GM23248 (cell line): ENCODE measurements around the gene LMF1. TPM values are rescaled to one million over a fixed set of nuclear protein-coding genes. Genes with fewer than 3 reads are reported as not detected.
"Not testable (repeated sequence)": the region's sequence is repeated elsewhere in the genome, so short reads cannot be mapped to it uniquely, and the experiment has no call there.

Source experiments
- DNase-seq: peaks from one replicate; pipeline ENCODE4 v3.0.0-alpha.2; 2015
- H2AFZ ChIP-seq: fragments of 200-600 bp; sonication (generic); 2 replicates; pipeline ENCODE4 v1.6.1; 2016; ENCODE audit warnings: antibody characterized with exemption
- H3F3A ChIP-seq: fragments of 200-600 bp; sonication (generic); 2 replicates; pipeline ENCODE4 v1.6.1; 2016; ENCODE audit warnings: mild to moderate bottlenecking, antibody characterized with exemption, mixed run types; ENCODE audit not compliant: insufficient read depth
- H3K27ac ChIP-seq: fragments of 200-600 bp; sonication (generic); 2 replicates; pipeline ENCODE4 v1.5.1; 2016; ENCODE audit warnings: mild to moderate bottlenecking
- H3K27me3 ChIP-seq: fragments of 200-600 bp; sonication (generic); replicated peaks from 2 replicates; pipeline ENCODE4 v1.6.1; 2016; ENCODE audit warnings: mild to moderate bottlenecking; ENCODE audit not compliant: insufficient read depth
- H3K36me3 ChIP-seq: fragments of 200-600 bp; sonication (generic); 2 replicates; pipeline ENCODE4 v1.6.1; 2016; ENCODE audit warnings: low read depth, mild to moderate bottlenecking
- H3K4me1 ChIP-seq: fragments of 200-600 bp; sonication (generic); 2 replicates; pipeline ENCODE4 v1.6.1; 2016; ENCODE audit warnings: mild to moderate bottlenecking; ENCODE audit not compliant: insufficient read depth
- H3K4me2 ChIP-seq: fragments of 200-600 bp; sonication (generic); one replicate; pipeline ENCODE4 v1.6.1; 2016; ENCODE audit warnings: mild to moderate bottlenecking; ENCODE audit not compliant: unreplicated experiment
- H3K4me3 ChIP-seq: fragments of 200-600 bp; sonication (generic); 2 replicates; pipeline ENCODE4 v1.5.1; 2016; ENCODE audit warnings: mild to moderate bottlenecking
- H3K79me2 ChIP-seq: fragments of 200-600 bp; sonication (generic); 2 replicates; pipeline ENCODE4 v1.6.1; 2016; ENCODE audit warnings: mild to moderate bottlenecking; ENCODE audit not compliant: insufficient read depth
- H3K9ac ChIP-seq: fragments of 200-600 bp; sonication (generic); 2 replicates; pipeline ENCODE4 v1.6.1; 2016; ENCODE audit warnings: mild to moderate bottlenecking
- H3K9me2 ChIP-seq: fragments of 200-600 bp; sonication (generic); 2 replicates; pipeline ENCODE4 v1.6.1; 2016; ENCODE audit warnings: mixed run types, mild to moderate bottlenecking, moderate library complexity; ENCODE audit not compliant: insufficient read depth
- H3K9me3 ChIP-seq: fragments of 200-600 bp; sonication (generic); one replicate; pipeline ENCODE4 v1.6.1; 2017; ENCODE audit warnings: low read depth
- H4K20me1 ChIP-seq: fragments of 200-600 bp; sonication (generic); 2 replicates; pipeline ENCODE4 v1.6.0; 2016; ENCODE audit not compliant: insufficient read depth
- EZH2 ChIP-seq: fragments of 200-600 bp; sonication (generic); IDR thresholded peaks from 2 replicates; pipeline ENCODE4 v1.6.1; 2018; ENCODE audit warnings: antibody characterized with exemption, mild to moderate bottlenecking; ENCODE audit not compliant: insufficient read depth, poor library complexity, severe bottlenecking
- EZH2phosphoT487 ChIP-seq: fragments of 200-600 bp; sonication (generic); IDR thresholded peaks from 2 replicates; pipeline ENCODE4 v1.6.1; 2018; ENCODE audit warnings: antibody characterized with exemption, moderate library complexity, mild to moderate bottlenecking, low read depth; ENCODE audit not compliant: insufficient read depth
- WGBS, 2 experiments: methylation state at CpG; one replicate each; pipeline ENCODE4 v1.1.6; 2015 to 2017; ENCODE audit warnings: low lambda C conversion rate in 2 of 2, low coverage in 1 of 2; ENCODE audit errors: missing lambda C conversion rate in 2 of 2; 5-methylcytosine and 5-hydroxymethylcytosine counted together
- in situ Hi-C: fragments of 300-500 bp; cut with MboI; formaldehyde crosslinking; loops from 2 replicates; pipeline ENCODE4 v1.15.0; 2020
- polyA plus RNA-seq: library from polyadenylated mRNA; unstranded; fragments of >200 nt; fragmentation: Nextera tagmentation; extraction: Ambion mirVana; gene quantifications from 2 replicates; pipeline ENCODE4 v1.2.1, GENCODE V29; 2016
- total RNA-seq: library from RNA; depleted of rRNA; stranded (reverse); fragments of >200 nt; shearing (Covaris generic); gene quantifications from 2 replicates; pipeline ENCODE4 v1.2.3, GENCODE V29; 2014

LMF1 gene
- total and polyA plus RNA-seq, 2 experiments from 2014 or later = 23.1 to 53.0 TPM

GRCh38 chr16:822909-823297 is 147.9 kb downstream of the LMF1 start:
- TF ChIP-seq EZH2 (no peak), EZH2phosphoT487 (no peak)
- in situ Hi-C loops = loop anchor here (25.0 kb wide), 1 partner anchor 239 kb away; the partner anchor contains the start of gene SSTR5
- no peaks in the 10 kb centered on the region for H3K36me3 ChIP-seq
- no peak overlapping the region for H3K9ac ChIP-seq
- H3F3A ChIP-seq = no peaks in the 10 kb centered on the region
- no peak for DNase-seq
- H3K27me3 ChIP-seq = peaks cover 21% of the 10 kb centered on the region
- no peaks in the 10 kb centered on the region for H3K79me2 ChIP-seq
- no peak overlapping the region for H3K27ac ChIP-seq
- WGBS, 2 experiments = 69 to 77% methylated on average over 9 of the region's 9 CpGs
- no peak overlapping the region for H3K4me3 ChIP-seq
- H3K4me2 ChIP-seq = no peak overlapping the region
- H3K9me3 ChIP-seq = no peaks in the 10 kb centered on the region
- H3K4me1 ChIP-seq = no peaks in the 10 kb centered on the region
- H2AFZ ChIP-seq = no peak overlapping the region
- H3K9me2 ChIP-seq = no peaks in the 10 kb centered on the region
- no peaks in the 10 kb centered on the region for H4K20me1 ChIP-seq

GRCh38 chr16:822174-822908 is 148.4 kb downstream of the LMF1 start:
- H3K27ac ChIP-seq = no peak overlapping the region
- DNase-seq = no peak
- H3K36me3 ChIP-seq = no peaks in the 10 kb centered on the region
- no peak overlapping the region for H3K4me3 ChIP-seq
- no peaks in the 10 kb centered on the region for H3K9me2 ChIP-seq
- in situ Hi-C loops = loop anchor here (25.0 kb wide), 1 partner anchor 240 kb away; the partner anchor contains the start of gene SSTR5
- H3K9ac ChIP-seq = no peak overlapping the region
- no peaks in the 10 kb centered on the region for H3K9me3 ChIP-seq
- H3F3A ChIP-seq = no peaks in the 10 kb centered on the region
- no peaks in the 10 kb centered on the region for H4K20me1 ChIP-seq
- H3K79me2 ChIP-seq = no peaks in the 10 kb centered on the region
- H3K4me1 ChIP-seq = no peaks in the 10 kb centered on the region
- WGBS, 2 experiments = 76% methylated on average over 21 of the region's 21 CpGs
- no peak overlapping the region for H2AFZ ChIP-seq
- H3K27me3 ChIP-seq = peaks cover 26% of the 10 kb centered on the region
- no peak overlapping the region for H3K4me2 ChIP-seq
- TF ChIP-seq EZH2phosphoT487 (no peak), EZH2 (no peak)

- H4K20me1 ChIP-seq = no peaks in the 10 kb centered on the region
- no peak for DNase-seq
- H3K27ac ChIP-seq = no peak overlapping the region
- WGBS, 2 experiments = 49 to 50% methylated on average over 13 of the region's 13 CpGs
- in situ Hi-C loops = loop anchor here (25.0 kb wide), 1 partner anchor 241 kb away; the partner anchor contains the start of gene SSTR5
- no peaks in the 10 kb centered on the region for H3F3A ChIP-seq
- H3K36me3 ChIP-seq = no peaks in the 10 kb centered on the region
- no peaks in the 10 kb centered on the region for H3K9me2 ChIP-seq
- H2AFZ ChIP-seq = no peak overlapping the region
- H3K79me2 ChIP-seq = no peaks in the 10 kb centered on the region
- H3K4me3 ChIP-seq = no peak overlapping the region
- no peak overlapping the region for H3K9ac ChIP-seq
- H3K9me3 ChIP-seq = no peaks in the 10 kb centered on the region
- no peak overlapping the region for H3K4me2 ChIP-seq
- TF ChIP-seq EZH2 = no peak
- no peak for TF ChIP-seq EZH2phosphoT487
- no peaks in the 10 kb centered on the region for H3K4me1 ChIP-seq
- peaks cover 31% of the 10 kb centered on the region for H3K27me3 ChIP-seq
These were observed 149.0 kb downstream of the LMF1 start for GRCh38 chr16:821751-822150.

GRCh38 chr16:820748-821147 is 150.0 kb downstream of the LMF1 start:
- Histone ChIP-seq H2AFZ (no peak overlapping the region), H3K4me1 (peaks cover under 1% of the 10 kb centered on the region; the same call in 1 of the 2 replicates), H3K4me2 (no peak overlapping the region), H3K79me2 (no peaks in the 10 kb centered on the region), H4K20me1 (no peaks in the 10 kb centered on the region), H3K27me3 (peaks cover 27% of the 10 kb centered on the region), H3K36me3 (no peaks in the 10 kb centered on the region), H3K27ac (no peak overlapping the region), H3K9me3 (no peaks in the 10 kb centered on the region), H3K4me3 (no peak overlapping the region), H3K9me2 (no peaks in the 10 kb centered on the region), H3K9ac (no peak overlapping the region), H3F3A (no peaks in the 10 kb centered on the region)
- in situ Hi-C loops = loop anchor here (25.0 kb wide), 1 partner anchor 242 kb away; the partner anchor contains the start of gene SSTR5
- DNase-seq = no peak
- no peak for TF ChIP-seq EZH2phosphoT487
- TF ChIP-seq EZH2 = no peak
- WGBS, 2 experiments = 88 to 90% methylated on average over 12 of the region's 12 CpGs

- WGBS, 2 experiments = 61 to 65% methylated on average over 9 to 10 of the region's 10 CpGs
- not testable (repeated sequence) for H3K4me2 ChIP-seq, H3K4me3 ChIP-seq, H3K79me2 ChIP-seq, H3K4me1 ChIP-seq, H3K9me3 ChIP-seq, H3K27ac ChIP-seq, H3K36me3 ChIP-seq, H4K20me1 ChIP-seq, H3F3A ChIP-seq, H3K9me2 ChIP-seq, H3K9ac ChIP-seq, H2AFZ ChIP-seq, DNase-seq
- H3K27me3 ChIP-seq = peaks cover 21% of the 10 kb centered on the region; the same call in 1 of the 2 replicates
- in situ Hi-C loops = loop anchor here (25.0 kb wide), 1 partner anchor 242 kb away; the partner anchor contains the start of gene SSTR5
These were observed 150.8 kb downstream of the LMF1 start for GRCh38 chr16:820044-820408.
